Measurements from ENCODE around the gene PTPA.
A peak's percentile ranks its signal among the peaks of the same experiment; 100 is the strongest.

The PTPA gene

DNA sequence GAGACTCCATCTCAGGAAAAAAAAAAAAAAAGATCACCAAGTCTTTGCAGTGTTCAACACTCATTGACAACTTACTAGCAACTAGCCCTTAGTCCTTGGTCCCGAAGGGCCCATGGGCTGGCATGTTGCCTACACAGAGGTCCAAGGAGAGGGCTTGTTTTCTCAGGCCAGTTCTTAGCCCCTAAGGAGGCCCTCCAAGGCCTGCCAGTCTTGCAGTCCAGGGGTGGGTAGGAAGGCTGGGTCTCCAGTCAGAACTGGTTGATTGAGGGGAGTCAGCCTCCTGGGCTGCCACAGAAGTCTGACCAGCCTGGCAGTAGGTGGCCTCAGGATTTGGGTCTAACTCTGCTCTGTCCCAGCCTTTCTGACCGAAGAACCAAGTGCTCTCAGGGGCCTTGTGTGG lies 34.1 kb downstream of the PTPA start:
- intact Hi-C loops (cut with DNase I; ENCODE audit: low total_unique reads), result loop anchor here (10.0 kb wide), 1 partner anchor 189 kb away; no protein-coding TSS in a partner anchor
- TF ChIP-seq CTCF (IDR thresholded peaks at IDR 0.05), result no peak
- Histone ChIP-seq H3K36me3 (peaks cover 0 to 25% (median 0%) of the 10 kb centered on the region in 3 donors), H3K27me3 (no peaks in the 10 kb centered on the region), H3K4me3 (no peak overlapping the region), H3K9me3 (no peaks in the 10 kb centered on the region), H3K4me1 (peaks cover 18 to 79% (median 71%) of the 10 kb centered on the region in 4 donors), H3K27ac (peak overlapping the region; percentile 91 to 99)
- DNase-seq, result no peak

GRCh38 chr9:129145841-129146292 lies 34.7 kb downstream of the PTPA start:
- no peaks in the 10 kb centered on the region for H3K27me3 ChIP-seq
- peaks cover 18 to 73% (median 66%) of the 10 kb centered on the region in 4 donors for H3K4me1 ChIP-seq
- H3K9me3 ChIP-seq, result no peaks in the 10 kb centered on the region
- TF ChIP-seq CTCF (IDR thresholded peaks at IDR 0.05), result no peak
- peak overlapping the region; percentile 91 to 99 for H3K27ac ChIP-seq
- no peak overlapping the region for H3K4me3 ChIP-seq
- DNase-seq, result no peak
- intact Hi-C loops (cut with DNase I; ENCODE audit: low total_unique reads), result loop anchor here (10.0 kb wide), 1 partner anchor 189 kb away; no protein-coding TSS in a partner anchor
- H3K36me3 ChIP-seq, result peaks cover 0 to 31% (median 0%) of the 10 kb centered on the region in 3 donors

DNA sequence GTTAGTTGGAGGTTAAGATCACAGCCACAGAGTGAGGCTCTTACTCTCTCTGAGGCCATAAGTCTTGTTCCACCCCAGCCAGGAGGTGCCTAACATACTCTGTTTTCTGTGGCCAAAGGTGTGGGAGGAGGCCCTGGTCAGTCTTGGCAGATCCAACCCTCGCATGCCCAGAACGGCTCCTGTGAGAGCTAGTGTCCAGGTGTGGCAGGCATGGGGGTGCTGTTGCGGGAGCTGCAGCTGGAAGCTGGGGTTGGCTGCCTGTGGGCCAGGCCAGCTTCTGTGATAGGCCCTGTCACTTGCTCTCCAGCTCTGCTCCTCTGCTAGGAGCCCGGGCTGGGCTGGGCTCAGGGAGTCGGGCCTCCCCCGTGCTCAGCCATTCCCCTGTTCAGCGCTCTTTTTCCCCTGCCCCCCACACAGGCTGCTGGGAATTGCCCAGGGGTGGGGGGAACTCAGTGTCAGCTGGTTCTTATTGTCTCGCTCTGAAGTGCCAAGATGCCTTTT lies 35.3 kb downstream of the PTPA start:
- peaks cover 0 to 37% (median 3%) of the 10 kb centered on the region in 3 donors for H3K36me3 ChIP-seq
- H3K27ac ChIP-seq, result peak overlapping the region; percentile 91 to 99
- H3K27me3 ChIP-seq, result no peaks in the 10 kb centered on the region
- H3K4me1 ChIP-seq, result peaks cover 18 to 67% (median 59%) of the 10 kb centered on the region in 4 donors
- intact Hi-C loops (cut with DNase I; ENCODE audit: low total_unique reads), result loop anchor here (10.0 kb wide), 1 partner anchor 188 kb away; no protein-coding TSS in a partner anchor
- H3K4me3 ChIP-seq, result no peak overlapping the region
- H3K9me3 ChIP-seq, result no peaks in the 10 kb centered on the region
- TF ChIP-seq CTCF (IDR thresholded peaks at IDR 0.05), result no peak
- DNase-seq, result peak in 1 of 2 donors; percentile 33

GRCh38 chr9:129148463-129149204 lies 37.4 kb downstream of the PTPA start:
- no peak for TF ChIP-seq CTCF (IDR thresholded peaks at IDR 0.05)
- H3K4me1 ChIP-seq, result peaks cover 0 to 46% (median 38%) of the 10 kb centered on the region in 4 donors
- H3K4me3 ChIP-seq, result no peak overlapping the region
- DNase-seq, result no peak
- H3K36me3 ChIP-seq, result peaks cover 0 to 57% (median 5%) of the 10 kb centered on the region in 3 donors
- H3K27ac ChIP-seq, result peak overlapping the region; percentile 91 to 99
- H3K27me3 ChIP-seq, result no peaks in the 10 kb centered on the region
- H3K9me3 ChIP-seq, result no peaks in the 10 kb centered on the region
- intact Hi-C loops (cut with DNase I; ENCODE audit: low total_unique reads), result loop anchor here (10.0 kb wide), 1 partner anchor 186 kb away; no protein-coding TSS in a partner anchor

DNA sequence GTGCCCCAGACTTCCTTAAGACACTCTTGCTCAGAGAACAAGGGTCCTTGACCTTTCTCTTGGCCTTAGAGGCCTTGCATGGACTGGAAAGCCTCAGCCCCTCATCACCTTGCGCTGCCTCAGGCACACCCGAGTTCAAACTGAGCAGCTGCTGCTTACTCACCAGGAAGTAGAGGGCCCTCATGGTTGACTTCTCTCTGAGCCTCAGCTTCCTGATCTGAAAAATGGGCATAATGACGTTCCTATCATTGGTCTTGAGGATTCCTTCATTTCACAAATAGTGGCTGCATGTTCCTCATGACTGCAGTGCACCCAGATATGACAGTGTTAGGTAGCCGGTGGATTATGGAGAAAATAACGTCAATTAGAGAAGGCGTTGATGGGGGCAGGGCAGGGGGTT lies 38.2 kb downstream of the PTPA start:
- no peaks in the 10 kb centered on the region for H3K27me3 ChIP-seq
- no peak for TF ChIP-seq CTCF (IDR thresholded peaks at IDR 0.05)
- peaks cover 0 to 60% (median 5%) of the 10 kb centered on the region in 3 donors for H3K36me3 ChIP-seq
- H3K4me1 ChIP-seq, result peaks cover 0 to 38% (median 31%) of the 10 kb centered on the region in 4 donors
- DNase-seq, result no peak
- no peaks in the 10 kb centered on the region for H3K9me3 ChIP-seq
- no peak overlapping the region for H3K4me3 ChIP-seq
- intact Hi-C loops (cut with DNase I; ENCODE audit: low total_unique reads), result loop anchor here (10.0 kb wide), 1 partner anchor 185 kb away; no protein-coding TSS in a partner anchor
- no peak overlapping the region for H3K27ac ChIP-seq
